ENCODE data around the gene ZCCHC10. TPM values are rescaled to one million over a fixed set of nuclear protein-coding genes. Genes with fewer than 3 reads are reported as not detected.

ZCCHC10 gene
- total and polyA plus RNA-seq, 9 of the 15 experiments (the other 6 are each of a cell fraction or from before 2014, with no cell fraction given) = 11.9 to 146 (median 51.8) TPM

- TF ChIP-seq ARID3A (IDR thresholded peaks at IDR 0.05; ENCODE audit: borderline replicate concordance, low read depth, low read length) (no peak), ATF6 (CRISPR knock-in tag; IDR thresholded peaks at IDR 0.05) (peak; percentile 92), ELF4 (CRISPR knock-in tag; IDR thresholded peaks at IDR 0.05) (peak; percentile 83), TAF1 (IDR thresholded peaks at IDR 0.05; ENCODE audit: control insufficient read depth, extremely low read depth, insufficient read depth, low read length, severe bottlenecking) (peak; percentile 95), SLC30A9 (CRISPR knock-in tag; IDR thresholded peaks at IDR 0.05) (no peak), RFX1 (IDR thresholded peaks at IDR 0.05) (no peak), ZNF668 (CRISPR knock-in tag; IDR thresholded peaks at IDR 0.05) (no peak), ZNF263 (CRISPR knock-in tag; IDR thresholded peaks at IDR 0.05; ENCODE audit: borderline replicate concordance) (peak; percentile 70), ZNF274 (IDR thresholded peaks at IDR 0.05; ENCODE audit: borderline replicate concordance, low read depth, low read length) (no peak), ATF7 (IDR thresholded peaks at IDR 0.05) (peak; percentile 88), PHB (CRISPR knock-in tag; IDR thresholded peaks at IDR 0.05) (no peak), ESRRA (IDR thresholded peaks at IDR 0.05; ENCODE audit: borderline replicate concordance, low read depth) (no peak), NUFIP1 (IDR thresholded peaks at IDR 0.05; ENCODE audit: partially characterized antibody) (no peak), KLF1 (tag; IDR thresholded peaks at IDR 0.05) (no peak), RBM22 (IDR thresholded peaks at IDR 0.05; ENCODE audit: low read depth, low read length, poor library complexity, severe bottlenecking) (no peak), HMG20A (CRISPR knock-in tag; conservative IDR thresholded peaks at IDR 0.05) (no peak), ZNF133 (CRISPR knock-in tag; IDR thresholded peaks at IDR 0.05) (no peak), WHSC1 (IDR thresholded peaks at IDR 0.05; ENCODE audit: low read length) (no peak), RB1 (IDR thresholded peaks at IDR 0.05; ENCODE audit: low read depth) (peak; percentile 43; the same call in 1 of the 2 replicates)
- TF ChIP-seq, protein P1, sequence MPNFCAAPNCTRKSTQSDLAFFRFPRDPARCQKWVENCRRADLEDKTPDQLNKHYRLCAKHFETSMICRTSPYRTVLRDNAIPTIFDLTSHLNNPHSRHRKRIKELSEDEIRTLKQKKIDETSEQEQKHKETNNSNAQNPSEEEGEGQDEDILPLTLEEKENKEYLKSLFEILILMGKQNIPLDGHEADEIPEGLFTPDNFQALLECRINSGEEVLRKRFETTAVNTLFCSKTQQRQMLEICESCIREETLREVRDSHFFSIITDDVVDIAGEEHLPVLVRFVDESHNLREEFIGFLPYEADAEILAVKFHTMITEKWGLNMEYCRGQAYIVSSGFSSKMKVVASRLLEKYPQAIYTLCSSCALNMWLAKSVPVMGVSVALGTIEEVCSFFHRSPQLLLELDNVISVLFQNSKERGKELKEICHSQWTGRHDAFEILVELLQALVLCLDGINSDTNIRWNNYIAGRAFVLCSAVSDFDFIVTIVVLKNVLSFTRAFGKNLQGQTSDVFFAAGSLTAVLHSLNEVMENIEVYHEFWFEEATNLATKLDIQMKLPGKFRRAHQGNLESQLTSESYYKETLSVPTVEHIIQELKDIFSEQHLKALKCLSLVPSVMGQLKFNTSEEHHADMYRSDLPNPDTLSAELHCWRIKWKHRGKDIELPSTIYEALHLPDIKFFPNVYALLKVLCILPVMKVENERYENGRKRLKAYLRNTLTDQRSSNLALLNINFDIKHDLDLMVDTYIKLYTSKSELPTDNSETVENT (CRISPR knock-in tag; IDR thresholded peaks at IDR 0.05) = peak; percentile 78; the same call in 1 of the 2 replicates
- TF ChIP-seq, protein P2, sequence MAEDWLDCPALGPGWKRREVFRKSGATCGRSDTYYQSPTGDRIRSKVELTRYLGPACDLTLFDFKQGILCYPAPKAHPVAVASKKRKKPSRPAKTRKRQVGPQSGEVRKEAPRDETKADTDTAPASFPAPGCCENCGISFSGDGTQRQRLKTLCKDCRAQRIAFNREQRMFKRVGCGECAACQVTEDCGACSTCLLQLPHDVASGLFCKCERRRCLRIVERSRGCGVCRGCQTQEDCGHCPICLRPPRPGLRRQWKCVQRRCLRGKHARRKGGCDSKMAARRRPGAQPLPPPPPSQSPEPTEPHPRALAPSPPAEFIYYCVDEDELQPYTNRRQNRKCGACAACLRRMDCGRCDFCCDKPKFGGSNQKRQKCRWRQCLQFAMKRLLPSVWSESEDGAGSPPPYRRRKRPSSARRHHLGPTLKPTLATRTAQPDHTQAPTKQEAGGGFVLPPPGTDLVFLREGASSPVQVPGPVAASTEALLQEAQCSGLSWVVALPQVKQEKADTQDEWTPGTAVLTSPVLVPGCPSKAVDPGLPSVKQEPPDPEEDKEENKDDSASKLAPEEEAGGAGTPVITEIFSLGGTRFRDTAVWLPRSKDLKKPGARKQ (CRISPR knock-in tag; IDR thresholded peaks at IDR 0.05) = no peak
Observed at GRCh38 chr5:133051542-133052316, 25.4 kb upstream of the ZCCHC10 start, which contains the start of gene HSPA4 (continued).
